Astrocyte (in vitro differentiated cells and primary cell): Measurements from ENCODE around the gene UBFD1.

ENCODE experiments used
- EZH2 ChIP-seq: IDR thresholded peaks from 2 replicates; pipeline ENCODE4 v1.6.1; 2012; ENCODE audit warnings: mild to moderate bottlenecking, low read length, inconsistent platforms; ENCODE audit not compliant: insufficient read depth
- TF ChIP-seq, protein P1 (sequence below): IDR thresholded peaks from 2 replicates; pipeline ENCODE4 v1.5.1; 2011; ENCODE audit warnings: low read depth, mild to moderate bottlenecking, inconsistent platforms, low read length, moderate library complexity; ENCODE audit not compliant: insufficient read depth

DNA sequence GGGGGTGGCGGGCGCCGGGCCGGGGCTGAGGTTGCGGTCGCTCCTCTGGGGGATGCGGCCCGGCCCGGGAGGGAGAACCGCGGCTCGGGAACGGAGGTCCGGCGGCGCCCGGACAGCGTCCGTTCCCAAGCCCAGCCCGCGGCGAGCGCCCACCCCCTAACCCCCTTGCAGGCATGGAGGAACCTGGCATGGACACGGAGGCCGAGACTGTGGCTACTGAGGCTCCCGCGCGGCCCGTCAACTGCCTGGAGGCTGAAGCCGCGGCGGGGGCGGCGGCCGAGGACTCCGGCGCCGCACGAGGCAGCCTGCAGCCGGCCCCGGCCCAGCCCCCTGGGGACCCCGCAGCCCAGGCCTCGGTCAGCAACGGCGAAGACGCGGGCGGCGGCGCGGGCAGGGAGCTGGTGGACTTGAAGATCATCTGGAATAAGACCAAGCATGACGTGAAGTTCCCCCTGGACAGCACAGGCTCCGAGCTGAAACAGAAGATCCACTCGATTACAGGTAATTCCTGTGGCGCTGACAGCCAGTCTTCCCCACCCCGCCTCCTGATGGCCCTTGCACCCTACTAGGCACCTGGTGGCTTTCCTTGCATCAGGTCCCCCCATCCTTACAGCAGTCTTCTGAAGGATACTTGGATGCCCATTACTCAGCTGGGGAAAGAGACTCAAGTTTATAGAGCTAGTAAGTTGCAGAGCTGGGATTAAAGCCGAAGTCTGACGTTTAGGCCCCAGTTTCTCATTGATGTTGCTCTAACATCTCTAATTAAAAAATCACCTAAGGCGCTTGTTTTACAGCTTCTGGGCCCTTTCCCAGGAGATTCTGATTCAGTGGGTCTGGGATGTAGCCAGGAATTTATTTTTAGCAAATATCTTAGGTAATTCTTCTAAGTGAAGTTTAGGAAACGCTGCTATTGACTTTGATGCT lies 514 bp downstream of the UBFD1 start:
- TF ChIP-seq, protein P1, sequence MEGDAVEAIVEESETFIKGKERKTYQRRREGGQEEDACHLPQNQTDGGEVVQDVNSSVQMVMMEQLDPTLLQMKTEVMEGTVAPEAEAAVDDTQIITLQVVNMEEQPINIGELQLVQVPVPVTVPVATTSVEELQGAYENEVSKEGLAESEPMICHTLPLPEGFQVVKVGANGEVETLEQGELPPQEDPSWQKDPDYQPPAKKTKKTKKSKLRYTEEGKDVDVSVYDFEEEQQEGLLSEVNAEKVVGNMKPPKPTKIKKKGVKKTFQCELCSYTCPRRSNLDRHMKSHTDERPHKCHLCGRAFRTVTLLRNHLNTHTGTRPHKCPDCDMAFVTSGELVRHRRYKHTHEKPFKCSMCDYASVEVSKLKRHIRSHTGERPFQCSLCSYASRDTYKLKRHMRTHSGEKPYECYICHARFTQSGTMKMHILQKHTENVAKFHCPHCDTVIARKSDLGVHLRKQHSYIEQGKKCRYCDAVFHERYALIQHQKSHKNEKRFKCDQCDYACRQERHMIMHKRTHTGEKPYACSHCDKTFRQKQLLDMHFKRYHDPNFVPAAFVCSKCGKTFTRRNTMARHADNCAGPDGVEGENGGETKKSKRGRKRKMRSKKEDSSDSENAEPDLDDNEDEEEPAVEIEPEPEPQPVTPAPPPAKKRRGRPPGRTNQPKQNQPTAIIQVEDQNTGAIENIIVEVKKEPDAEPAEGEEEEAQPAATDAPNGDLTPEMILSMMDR: no peak
- no peak for TF ChIP-seq EZH2
